GM19452 (cell line): ENCODE measurements around the gene TRPC3.

Source experiments
- ATAC-seq: cut with Tn5 transposase; IDR thresholded peaks from one replicate; pipeline ENCODE4 v1.9.1; 2021; ENCODE audit not compliant: unreplicated experiment

Gene TRPC3

DNA sequence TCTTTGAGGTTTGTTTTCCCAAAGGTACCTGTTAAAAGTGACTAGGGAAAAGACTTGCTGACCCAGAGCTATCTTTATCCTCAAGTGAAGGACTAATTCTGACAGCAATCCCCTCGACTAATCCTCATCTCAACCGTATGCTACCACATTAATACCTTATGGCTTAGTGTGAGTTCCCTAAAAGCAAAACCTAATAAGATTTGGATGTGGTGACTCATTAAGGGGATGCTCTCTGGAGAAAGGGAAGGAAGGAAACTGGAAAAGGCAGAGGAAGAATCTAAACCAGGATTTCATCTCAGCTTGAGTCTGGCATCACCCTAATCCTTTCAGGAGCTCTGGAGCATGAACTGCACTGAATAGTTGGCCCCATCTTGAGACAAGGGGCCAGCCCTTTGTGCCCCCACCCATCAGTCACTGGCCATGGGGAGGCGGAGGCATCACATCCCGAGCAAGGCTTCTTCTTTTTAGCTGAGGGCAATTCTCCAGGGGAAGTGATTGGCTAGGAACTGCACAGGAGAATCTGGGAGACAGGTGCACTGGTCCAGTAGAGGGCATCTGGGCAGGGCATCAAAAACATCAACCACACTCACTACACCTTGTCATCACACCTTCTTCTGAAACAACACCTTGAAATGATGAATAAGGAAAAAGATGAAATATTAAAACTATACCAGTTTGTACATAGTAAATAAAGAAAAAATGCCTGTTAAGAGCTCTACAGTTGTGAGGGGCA lies 74.7 kb downstream of the TRPC3 start:
- no peak for ATAC-seq

DNA sequence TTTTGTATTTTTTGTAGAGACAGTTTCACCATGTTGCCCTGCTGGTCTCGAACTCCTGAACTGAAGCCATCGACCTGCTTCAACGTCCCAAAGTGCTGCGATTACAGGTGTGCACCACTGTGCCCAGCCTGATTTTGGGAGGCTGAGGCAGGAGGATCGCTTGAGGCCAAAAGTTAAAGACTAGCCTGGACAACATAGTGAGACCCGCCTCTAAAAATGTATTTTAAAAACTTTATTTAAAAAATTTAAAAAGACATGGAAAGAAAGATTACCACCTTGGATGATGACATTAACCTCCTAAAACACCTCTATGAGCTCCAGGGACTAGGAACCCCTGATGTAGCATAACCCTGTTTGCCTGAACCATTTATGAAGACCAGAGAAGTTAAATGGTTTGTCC lies 75.8 kb downstream of the TRPC3 start:
- ATAC-seq, result no peak

- no peak for ATAC-seq
These were observed 76.2 kb downstream of the TRPC3 start for GRCh38 chr4:121875652-121876051.

- no peak for ATAC-seq
These were observed 78.3 kb downstream of the TRPC3 start for GRCh38 chr4:121873604-121874003.

- peak; percentile 99 for ATAC-seq
These were observed 81.7 kb downstream of the TRPC3 start, which contains the start of gene BBS7 for GRCh38 chr4:121869841-121870822. BBS7 (minus strand) TSS chr4:121870474; CDS start chr4:121870313, 161 bp downstream.

- no peak for ATAC-seq
These were observed 88.1 kb downstream of the TRPC3 start for GRCh38 chr4:121863799-121864198.

GRCh38 chr4:121861426-121861825 lies 90.4 kb downstream of the TRPC3 start:
- ATAC-seq, result no peak

DNA sequence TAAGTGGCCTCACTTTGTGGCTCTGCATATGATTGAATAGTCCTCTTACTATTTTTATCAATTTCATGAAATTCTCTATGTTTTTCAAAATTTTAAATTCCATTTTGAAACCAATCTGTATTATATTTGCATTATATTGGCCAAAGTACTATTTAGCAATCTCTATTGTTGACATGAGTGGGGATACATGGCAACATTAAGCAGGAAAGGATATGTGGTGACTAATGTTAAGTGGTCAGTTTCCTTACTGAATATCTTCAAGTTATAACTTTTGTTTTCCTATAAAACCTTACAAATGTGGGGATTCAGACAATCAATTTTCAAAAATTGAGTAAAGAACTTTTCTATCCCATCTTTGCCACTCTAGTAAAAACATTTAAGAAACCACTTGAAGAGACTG lies 91.7 kb downstream of the TRPC3 start:
- ATAC-seq, result no peak

GRCh38 chr4:121851354-121851753 lies 100.5 kb downstream of the TRPC3 start:
- ATAC-seq, result no peak

GRCh38 chr4:121846662-121847061 lies 105.2 kb downstream of the TRPC3 start:
- no peak for ATAC-seq

GRCh38 chr4:121842862-121843261 lies 109.0 kb downstream of the TRPC3 start:
- ATAC-seq, result no peak

DNA sequence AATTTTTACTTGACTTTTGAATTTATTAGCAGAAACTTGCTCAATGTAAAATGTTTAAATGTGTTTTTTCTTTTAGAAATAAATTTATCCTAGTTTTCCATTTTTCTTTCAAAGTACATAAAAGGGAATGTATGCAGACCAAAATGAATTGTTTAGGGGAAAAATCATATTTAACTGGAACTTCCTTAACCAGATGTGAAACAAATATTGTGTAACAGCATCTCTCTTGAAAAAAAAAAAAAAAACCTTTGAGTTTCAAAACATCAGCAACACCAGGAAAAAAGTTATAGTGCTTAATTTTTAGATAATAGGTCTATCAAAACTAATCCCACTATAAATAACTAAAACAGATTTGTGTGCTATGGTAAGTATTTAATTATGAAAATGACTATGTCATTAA lies 113.7 kb downstream of the TRPC3 start:
- ATAC-seq, result no peak

DNA sequence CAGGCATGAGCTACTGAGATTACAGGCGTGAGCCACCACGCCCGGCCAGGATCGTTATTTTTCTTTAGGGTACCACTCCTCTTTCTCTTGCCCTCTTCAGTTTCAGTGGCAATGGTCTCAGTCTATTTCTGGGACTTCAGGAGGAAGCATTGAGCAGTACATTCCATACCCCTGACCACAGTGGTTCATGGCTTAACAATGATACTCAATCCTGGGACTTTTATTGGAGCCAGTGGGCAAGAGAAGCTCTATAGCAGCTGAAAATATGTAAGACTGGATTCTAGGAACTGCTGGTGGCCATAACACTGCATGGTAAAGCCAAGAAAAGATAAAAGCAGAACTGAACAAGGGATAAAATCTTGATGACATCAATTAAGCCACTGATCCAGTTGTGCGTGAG lies 122.3 kb downstream of the TRPC3 start:
- no peak for ATAC-seq
